HepG2 (cell line): Measurements from ENCODE around the gene TLCD3B. TPM values are rescaled to one million over a fixed set of nuclear protein-coding genes. Genes with fewer than 3 reads are reported as not detected.

Source experiments
- ETV5 ChIP-seq: IDR thresholded peaks from 2 replicates; pipeline ENCODE4 v1.6.1; 2018; ENCODE audit warnings: missing biosample characterization, missing genetic modification reagents, inconsistent platforms, borderline replicate concordance
- FOSL2 ChIP-seq: sonication (generic); formaldehyde crosslinking; IDR thresholded peaks from 2 replicates; pipeline ENCODE4 v1.4.0; 2020; ENCODE audit warnings: missing genetic modification reagents
- FOXM1 ChIP-seq: sonication (generic); formaldehyde crosslinking; IDR thresholded peaks from 2 replicates; pipeline ENCODE4 v1.5.0; 2020; ENCODE audit warnings: missing genetic modification reagents
- HMG20A ChIP-seq: IDR thresholded peaks from 2 replicates; pipeline ENCODE4 v1.6.1; 2016; ENCODE audit warnings: borderline replicate concordance
- HNRNPLL ChIP-seq: fragments of 200-400 bp; formaldehyde crosslinking; IDR thresholded peaks from 2 replicates; pipeline ENCODE4 v1.6.1; 2017; ENCODE audit warnings: mild to moderate bottlenecking, low read depth, low read length; ENCODE audit not compliant: poor library complexity, severe bottlenecking
- ISL2 ChIP-seq: sonication (generic); formaldehyde crosslinking; IDR thresholded peaks from 2 replicates; pipeline ENCODE4 v1.5.0; 2020; ENCODE audit warnings: missing genetic modification reagents
- JDP2 ChIP-seq: sonication (generic); formaldehyde crosslinking; IDR thresholded peaks from 2 replicates; pipeline ENCODE4 v1.8.1; 2022; ENCODE audit warnings: missing genetic modification reagents, borderline replicate concordance
- JUN ChIP-seq: sonication (generic); formaldehyde crosslinking; IDR thresholded peaks from 2 replicates; pipeline ENCODE4 v1.4.0; 2020; ENCODE audit warnings: mild to moderate bottlenecking, missing genetic modification reagents
- KDM3A ChIP-seq: IDR thresholded peaks from 2 replicates; pipeline ENCODE4 v1.6.1; 2018; ENCODE audit warnings: low read depth, missing compliant biosample characterization
- NFRKB ChIP-seq: fragments of 450-650 bp; IDR thresholded peaks from 2 replicates; pipeline ENCODE4 v1.6.1; 2017
- POGZ ChIP-seq: sonication (generic); formaldehyde crosslinking; IDR thresholded peaks from 2 replicates; pipeline ENCODE4 v1.4.0; 2020; ENCODE audit warnings: mild to moderate bottlenecking, missing genetic modification reagents
- SIN3B ChIP-seq: fragments of 150-350 bp; IDR thresholded peaks from 2 replicates; pipeline ENCODE4 v1.6.1; 2014; ENCODE audit warnings: low read length
- SKI ChIP-seq: fragments of 450-650 bp; IDR thresholded peaks from one replicate; pipeline ENCODE4 v1.6.1; 2018; ENCODE audit warnings: mild to moderate bottlenecking; ENCODE audit not compliant: partially characterized antibody
- ZMYM2 ChIP-seq: sonication (generic); formaldehyde crosslinking; IDR thresholded peaks from 2 replicates; pipeline ENCODE4 v1.8.0; 2022; ENCODE audit warnings: mild to moderate bottlenecking, missing genetic modification reagents
- ZNF605 ChIP-seq: sonication (generic); formaldehyde crosslinking; IDR thresholded peaks from 2 replicates; pipeline ENCODE4 v1.8.0; 2022; ENCODE audit warnings: mild to moderate bottlenecking, missing genetic modification reagents
- ZNF607 ChIP-seq: sonication (generic); formaldehyde crosslinking; IDR thresholded peaks from 2 replicates; pipeline ENCODE4 v1.5.1; 2020; ENCODE audit warnings: missing genetic modification reagents, mild to moderate bottlenecking, borderline replicate concordance
- ZNF7 ChIP-seq: IDR thresholded peaks from 2 replicates; pipeline ENCODE4 v1.6.1; 2016; ENCODE audit warnings: missing biosample characterization, missing genetic modification reagents
- ZSCAN20 ChIP-seq: sonication (generic); formaldehyde crosslinking; IDR thresholded peaks from 2 replicates; pipeline ENCODE4 v1.4.0; 2020; ENCODE audit warnings: missing genetic modification reagents, mild to moderate bottlenecking, borderline replicate concordance
- polyA plus RNA-seq, 8 experiments: library from polyadenylated mRNA; depleted of rRNA in 3 of 8; stranded (reverse) in 7 of 8; unstranded in 1 of 8; fragments of >200 nt; fragmentation: Illumina TruSeq in 4 of 8; extraction: Trizol in 4 of 8; gene quantifications; 2 replicates each; pipeline versions ENCODE4 v1.2.1 to v1.2.3, GENCODE V29; 2011 to 2016; ENCODE audit warnings: low read depth in 4 of 8, missing spikeins in 1 of 8, mixed read lengths in 1 of 8; ENCODE audit not compliant: insufficient read depth in 1 of 8
- total RNA-seq, 5 experiments: library from RNA; depleted of rRNA; stranded (reverse); fragments of >200 nt; fragmentation: Illumina TruSeq; extraction: Trizol; gene quantifications; 2 replicates each; pipeline ENCODE4 v1.2.3, GENCODE V29; 2016; ENCODE audit warnings: low read depth in 1 of 5
- TF ChIP-seq, protein P1 (sequence below): sonication (generic); formaldehyde crosslinking; IDR thresholded peaks from 2 replicates; pipeline ENCODE4 v1.4.0; 2020; ENCODE audit warnings: mild to moderate bottlenecking, missing genetic modification reagents, borderline replicate concordance
- TF ChIP-seq, protein P2 (sequence below): sonication (generic); formaldehyde crosslinking; IDR thresholded peaks from 2 replicates; pipeline ENCODE4 v1.4.0; 2020; ENCODE audit warnings: mild to moderate bottlenecking, missing genetic modification reagents
- TF ChIP-seq, protein P3 (sequence below): sonication (generic); formaldehyde crosslinking; IDR thresholded peaks from 2 replicates; pipeline ENCODE4 v1.4.0; 2020; ENCODE audit warnings: mild to moderate bottlenecking, missing genetic modification reagents
- TF ChIP-seq, protein P4 (sequence below): sonication (generic); formaldehyde crosslinking; IDR thresholded peaks from 2 replicates; pipeline ENCODE4 v1.4.0; 2020; ENCODE audit warnings: mild to moderate bottlenecking, missing genetic modification reagents
- TF ChIP-seq, protein P5 (sequence below): sonication (generic); formaldehyde crosslinking; IDR thresholded peaks from 2 replicates; pipeline ENCODE4 v1.4.0; 2020; ENCODE audit warnings: mild to moderate bottlenecking, missing genetic modification reagents

TLCD3B gene
- total and polyA plus RNA-seq, 2 of the 13 experiments (the other 11 are each of a cell fraction or from before 2014, with no cell fraction given), result not detected

DNA sequence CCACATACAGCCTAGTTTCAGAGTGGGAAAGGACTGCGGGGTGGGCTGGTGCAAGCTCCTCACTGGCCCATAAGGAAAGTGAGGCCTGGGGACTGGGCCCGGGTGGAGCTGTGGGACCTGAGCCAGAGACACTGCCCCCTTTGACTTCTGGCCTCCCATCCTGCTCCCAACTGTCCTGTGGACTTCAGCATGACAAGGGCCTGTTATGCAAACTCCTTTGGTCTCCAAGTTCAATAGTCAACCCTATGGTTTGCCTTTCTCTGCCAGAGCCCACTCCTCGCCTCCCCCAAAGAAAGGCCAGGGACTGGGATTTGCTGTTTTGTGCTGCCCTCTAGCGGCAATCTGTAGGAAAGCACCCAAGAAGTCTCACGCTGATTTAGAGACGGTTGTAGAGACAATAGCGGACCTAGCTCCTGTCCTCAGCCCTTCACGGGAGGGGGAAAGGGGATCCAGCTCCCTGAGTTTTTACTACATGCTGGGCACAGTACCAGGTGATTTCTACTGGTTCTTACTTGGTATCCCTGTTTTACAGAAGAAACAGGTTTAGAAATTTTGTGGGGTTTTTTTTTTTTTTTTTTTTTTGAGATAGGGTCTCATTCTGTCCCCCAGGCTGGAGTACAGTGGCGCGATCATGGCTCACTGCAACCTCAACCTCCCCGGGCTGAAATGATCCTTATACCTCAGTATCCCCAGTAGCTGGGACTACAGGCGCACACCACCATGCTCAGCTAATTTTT, 1.2 kb upstream of the TLCD3B start (continued):
- TF ChIP-seq, protein P1, sequence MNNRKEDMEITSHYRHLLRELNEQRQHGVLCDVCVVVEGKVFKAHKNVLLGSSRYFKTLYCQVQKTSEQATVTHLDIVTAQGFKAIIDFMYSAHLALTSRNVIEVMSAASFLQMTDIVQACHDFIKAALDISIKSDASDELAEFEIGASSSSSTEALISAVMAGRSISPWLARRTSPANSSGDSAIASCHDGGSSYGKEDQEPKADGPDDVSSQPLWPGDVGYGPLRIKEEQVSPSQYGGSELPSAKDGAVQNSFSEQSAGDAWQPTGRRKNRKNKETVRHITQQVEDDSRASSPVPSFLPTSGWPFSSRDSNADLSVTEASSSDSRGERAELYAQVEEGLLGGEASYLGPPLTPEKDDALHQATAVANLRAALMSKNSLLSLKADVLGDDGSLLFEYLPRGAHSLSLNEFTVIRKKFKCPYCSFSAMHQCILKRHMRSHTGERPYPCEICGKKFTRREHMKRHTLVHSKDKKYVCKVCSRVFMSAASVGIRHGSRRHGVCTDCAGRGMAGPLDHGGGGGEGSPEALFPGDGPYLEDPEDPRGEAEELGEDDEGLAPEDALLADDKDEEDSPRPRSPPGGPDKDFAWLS (CRISPR knock-in tag), result no peak
- TF ChIP-seq, protein P2, sequence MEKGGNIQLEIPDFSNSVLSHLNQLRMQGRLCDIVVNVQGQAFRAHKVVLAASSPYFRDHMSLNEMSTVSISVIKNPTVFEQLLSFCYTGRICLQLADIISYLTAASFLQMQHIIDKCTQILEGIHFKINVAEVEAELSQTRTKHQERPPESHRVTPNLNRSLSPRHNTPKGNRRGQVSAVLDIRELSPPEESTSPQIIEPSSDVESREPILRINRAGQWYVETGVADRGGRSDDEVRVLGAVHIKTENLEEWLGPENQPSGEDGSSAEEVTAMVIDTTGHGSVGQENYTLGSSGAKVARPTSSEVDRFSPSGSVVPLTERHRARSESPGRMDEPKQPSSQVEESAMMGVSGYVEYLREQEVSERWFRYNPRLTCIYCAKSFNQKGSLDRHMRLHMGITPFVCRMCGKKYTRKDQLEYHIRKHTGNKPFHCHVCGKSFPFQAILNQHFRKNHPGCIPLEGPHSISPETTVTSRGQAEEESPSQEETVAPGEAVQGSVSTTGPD (CRISPR knock-in tag), result no peak
- TF ChIP-seq JDP2 (CRISPR knock-in tag) (no peak), SKI (peak; percentile 10), ZMYM2 (CRISPR knock-in tag) (no peak), ZSCAN20 (CRISPR knock-in tag) (no peak), HNRNPLL (no peak), POGZ (no peak), HMG20A (CRISPR knock-in tag) (no peak), FOXM1 (CRISPR knock-in tag) (no peak), ZNF605 (CRISPR knock-in tag) (no peak), JUN (CRISPR knock-in tag) (no peak), FOSL2 (CRISPR knock-in tag) (peak; percentile 24; the same call in 1 of the 2 replicates), ISL2 (CRISPR knock-in tag) (0 out of 2 replicates have a peak, but pooled peaks have one; percentile 17), ZNF7 (CRISPR knock-in tag) (no peak), SIN3B (no peak), ETV5 (CRISPR knock-in tag) (no peak), KDM3A (CRISPR knock-in tag) (peak; percentile 48; the same call in 1 of the 2 replicates), NFRKB (no peak), ZNF607 (no peak)
- TF ChIP-seq, protein P3, sequence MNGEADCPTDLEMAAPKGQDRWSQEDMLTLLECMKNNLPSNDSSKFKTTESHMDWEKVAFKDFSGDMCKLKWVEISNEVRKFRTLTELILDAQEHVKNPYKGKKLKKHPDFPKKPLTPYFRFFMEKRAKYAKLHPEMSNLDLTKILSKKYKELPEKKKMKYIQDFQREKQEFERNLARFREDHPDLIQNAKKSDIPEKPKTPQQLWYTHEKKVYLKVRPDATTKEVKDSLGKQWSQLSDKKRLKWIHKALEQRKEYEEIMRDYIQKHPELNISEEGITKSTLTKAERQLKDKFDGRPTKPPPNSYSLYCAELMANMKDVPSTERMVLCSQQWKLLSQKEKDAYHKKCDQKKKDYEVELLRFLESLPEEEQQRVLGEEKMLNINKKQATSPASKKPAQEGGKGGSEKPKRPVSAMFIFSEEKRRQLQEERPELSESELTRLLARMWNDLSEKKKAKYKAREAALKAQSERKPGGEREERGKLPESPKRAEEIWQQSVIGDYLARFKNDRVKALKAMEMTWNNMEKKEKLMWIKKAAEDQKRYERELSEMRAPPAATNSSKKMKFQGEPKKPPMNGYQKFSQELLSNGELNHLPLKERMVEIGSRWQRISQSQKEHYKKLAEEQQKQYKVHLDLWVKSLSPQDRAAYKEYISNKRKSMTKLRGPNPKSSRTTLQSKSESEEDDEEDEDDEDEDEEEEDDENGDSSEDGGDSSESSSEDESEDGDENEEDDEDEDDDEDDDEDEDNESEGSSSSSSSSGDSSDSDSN (CRISPR knock-in tag), result no peak
- TF ChIP-seq, protein P4, sequence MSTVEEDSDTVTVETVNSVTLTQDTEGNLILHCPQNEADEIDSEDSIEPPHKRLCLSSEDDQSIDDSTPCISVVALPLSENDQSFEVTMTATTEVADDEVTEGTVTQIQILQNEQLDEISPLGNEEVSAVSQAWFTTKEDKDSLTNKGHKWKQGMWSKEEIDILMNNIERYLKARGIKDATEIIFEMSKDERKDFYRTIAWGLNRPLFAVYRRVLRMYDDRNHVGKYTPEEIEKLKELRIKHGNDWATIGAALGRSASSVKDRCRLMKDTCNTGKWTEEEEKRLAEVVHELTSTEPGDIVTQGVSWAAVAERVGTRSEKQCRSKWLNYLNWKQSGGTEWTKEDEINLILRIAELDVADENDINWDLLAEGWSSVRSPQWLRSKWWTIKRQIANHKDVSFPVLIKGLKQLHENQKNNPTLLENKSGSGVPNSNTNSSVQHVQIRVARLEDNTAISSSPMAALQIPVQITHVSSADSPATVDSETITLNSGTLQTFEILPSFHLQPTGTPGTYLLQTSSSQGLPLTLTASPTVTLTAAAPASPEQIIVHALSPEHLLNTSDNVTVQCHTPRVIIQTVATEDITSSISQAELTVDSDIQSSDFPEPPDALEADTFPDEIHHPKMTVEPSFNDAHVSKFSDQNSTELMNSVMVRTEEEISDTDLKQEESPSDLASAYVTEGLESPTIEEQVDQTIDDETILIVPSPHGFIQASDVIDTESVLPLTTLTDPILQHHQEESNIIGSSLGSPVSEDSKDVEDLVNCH, result no peak
- TF ChIP-seq, protein P5, sequence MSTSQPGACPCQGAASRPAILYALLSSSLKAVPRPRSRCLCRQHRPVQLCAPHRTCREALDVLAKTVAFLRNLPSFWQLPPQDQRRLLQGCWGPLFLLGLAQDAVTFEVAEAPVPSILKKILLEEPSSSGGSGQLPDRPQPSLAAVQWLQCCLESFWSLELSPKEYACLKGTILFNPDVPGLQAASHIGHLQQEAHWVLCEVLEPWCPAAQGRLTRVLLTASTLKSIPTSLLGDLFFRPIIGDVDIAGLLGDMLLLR, result no peak
